Activated naive CD8-positive, alpha-beta T cell treated with anti-CD3 and anti-CD28 coated beads for 36 hours (primary cell): ENCODE measurements around the gene PCCA. TPM values are rescaled to one million over a fixed set of nuclear protein-coding genes. Genes with fewer than 3 reads are reported as not detected.

ENCODE experiments used
- DNase-seq: peaks from one replicate; pipeline ENCODE4 v3.0.0; 2021
- H3K27ac Mint-ChIP-seq: one replicate; pipeline ENCODE4 v1.8.0; 2022; ENCODE audit warnings: mild to moderate bottlenecking, moderate library complexity, mixed read lengths
- H3K27me3 Mint-ChIP-seq: one replicate; pipeline ENCODE4 v1.8.0; 2022; ENCODE audit warnings: mild to moderate bottlenecking, mixed read lengths
- H3K36me3 Mint-ChIP-seq: one replicate; pipeline ENCODE4 v1.8.0; 2021; ENCODE audit warnings: mild to moderate bottlenecking, mixed read lengths
- H3K4me1 Mint-ChIP-seq: one replicate; pipeline ENCODE4 v1.8.0; 2021; ENCODE audit warnings: mixed read lengths
- H3K4me3 Mint-ChIP-seq: one replicate; pipeline ENCODE4 v1.8.0; 2022; ENCODE audit warnings: mild to moderate bottlenecking, moderate library complexity, mixed read lengths
- H3K9me3 Mint-ChIP-seq: one replicate; pipeline ENCODE4 v1.8.0; 2022; ENCODE audit warnings: mixed read lengths
- total RNA-seq, 2 experiments: library from RNA; stranded (reverse); gene quantifications; one replicate each; pipeline ENCODE4 v1.2.3, GENCODE V29; 2021

Gene PCCA
- total RNA-seq, 2 experiments from 2014 or later = 6.9 to 8.3 TPM

DNA sequence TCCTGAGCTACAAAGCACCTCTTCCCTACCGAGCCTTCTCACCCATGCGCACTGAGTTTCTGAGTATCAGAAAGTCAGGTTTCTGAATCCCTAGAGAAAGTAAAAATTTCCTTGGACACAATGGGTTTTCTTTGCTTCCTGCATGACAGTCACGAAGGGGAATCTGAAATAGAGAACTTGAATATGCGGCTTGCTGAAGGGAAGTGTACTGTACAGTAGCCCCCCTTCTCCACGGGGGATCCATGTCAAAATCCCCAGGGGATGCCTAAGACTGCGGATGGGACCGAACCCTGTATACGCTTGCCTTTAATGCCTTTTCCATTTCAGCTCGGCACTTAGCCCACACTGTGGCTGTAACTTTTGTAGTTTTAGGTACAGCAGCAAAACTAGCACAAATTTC is 391.8 kb downstream of the PCCA start:
- Mint-ChIP-seq H3K9me3 (no peaks in the 10 kb centered on the region), H3K36me3 (peaks cover 2% of the 10 kb centered on the region), H3K27me3 (no peaks in the 10 kb centered on the region), H3K4me1 (peaks cover 7% of the 10 kb centered on the region), H3K4me3 (no peak overlapping the region), H3K27ac (no peak overlapping the region)
- DNase-seq = no peak

DNA sequence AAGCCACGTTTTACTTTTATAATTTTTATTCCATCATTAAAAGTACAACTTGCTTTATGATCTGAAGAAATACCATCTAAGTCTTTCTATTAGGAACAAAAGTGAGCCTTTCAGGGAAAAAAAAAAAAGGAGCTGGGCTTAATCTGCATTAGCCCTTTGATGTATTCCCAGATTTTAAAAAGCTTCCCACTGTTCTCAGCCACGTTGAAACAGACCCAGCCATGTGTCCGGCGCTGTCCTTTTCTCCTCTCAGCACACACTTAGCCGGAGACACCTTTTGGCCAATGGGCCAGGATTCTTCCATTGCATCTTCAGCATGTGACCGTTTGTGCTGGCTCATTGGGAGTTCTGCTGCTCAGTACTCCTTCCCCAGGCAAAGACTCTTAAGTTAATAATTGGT is 394.2 kb downstream of the PCCA start:
- H3K27ac Mint-ChIP-seq = no peak overlapping the region
- H3K27me3 Mint-ChIP-seq = no peaks in the 10 kb centered on the region
- DNase-seq = no peak
- peaks cover 7% of the 10 kb centered on the region for H3K4me1 Mint-ChIP-seq
- peaks cover 2% of the 10 kb centered on the region for H3K36me3 Mint-ChIP-seq
- H3K4me3 Mint-ChIP-seq = no peak overlapping the region
- no peaks in the 10 kb centered on the region for H3K9me3 Mint-ChIP-seq

DNA sequence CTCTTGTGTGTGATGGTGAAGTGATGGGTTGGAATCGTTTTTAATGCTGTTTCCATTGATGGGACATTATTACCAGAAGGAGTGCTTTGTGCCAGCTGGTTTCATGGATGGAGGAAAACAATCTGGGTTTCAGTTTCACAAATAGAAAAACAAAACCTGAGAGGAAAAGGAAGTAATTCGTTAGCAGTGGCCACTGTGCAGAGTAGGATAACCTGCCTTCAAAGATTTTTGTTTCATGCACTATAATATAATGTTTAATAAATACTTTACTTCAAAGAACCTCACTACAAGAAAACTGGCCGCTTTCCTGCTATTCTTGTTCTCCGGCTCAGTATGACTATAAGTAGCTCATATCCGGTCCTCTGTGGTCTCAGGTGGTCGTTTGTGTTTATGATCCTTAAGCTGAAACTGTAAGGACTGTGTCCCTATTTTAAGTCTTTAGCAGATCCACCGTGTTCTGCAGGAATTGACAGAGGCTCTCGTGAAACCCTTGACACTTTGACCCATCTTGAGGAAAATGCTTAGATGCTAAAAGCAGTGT is 395.0 kb downstream of the PCCA start:
- Mint-ChIP-seq H3K27me3 (no peaks in the 10 kb centered on the region), H3K9me3 (no peaks in the 10 kb centered on the region), H3K27ac (no peak overlapping the region), H3K36me3 (peaks cover 2% of the 10 kb centered on the region), H3K4me1 (peaks cover 7% of the 10 kb centered on the region), H3K4me3 (no peak overlapping the region)
- no peak for DNase-seq

DNA sequence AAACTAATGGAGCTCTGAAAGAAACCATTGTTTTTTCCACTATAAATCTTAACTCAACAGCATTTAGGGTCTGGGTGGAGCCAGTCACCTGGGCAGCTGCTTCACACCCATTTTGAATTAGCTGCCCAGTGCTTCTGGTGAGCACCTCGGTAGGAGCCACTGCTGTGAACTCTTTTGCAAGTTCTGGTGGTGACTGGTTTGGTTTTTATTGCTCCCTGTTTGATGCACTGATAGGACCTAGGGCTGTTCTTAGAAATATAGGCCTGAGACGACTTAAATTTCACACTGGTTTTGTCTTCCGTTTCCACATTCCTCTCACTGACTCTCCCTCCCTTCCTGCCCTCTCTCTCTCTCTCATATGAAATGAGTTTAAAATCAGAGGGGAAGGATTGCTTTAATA is 395.8 kb downstream of the PCCA start:
- no peak overlapping the region for H3K27ac Mint-ChIP-seq
- H3K36me3 Mint-ChIP-seq = peaks cover 2% of the 10 kb centered on the region
- no peaks in the 10 kb centered on the region for H3K27me3 Mint-ChIP-seq
- DNase-seq = no peak
- no peaks in the 10 kb centered on the region for H3K9me3 Mint-ChIP-seq
- peaks cover 7% of the 10 kb centered on the region for H3K4me1 Mint-ChIP-seq
- no peak overlapping the region for H3K4me3 Mint-ChIP-seq

DNA sequence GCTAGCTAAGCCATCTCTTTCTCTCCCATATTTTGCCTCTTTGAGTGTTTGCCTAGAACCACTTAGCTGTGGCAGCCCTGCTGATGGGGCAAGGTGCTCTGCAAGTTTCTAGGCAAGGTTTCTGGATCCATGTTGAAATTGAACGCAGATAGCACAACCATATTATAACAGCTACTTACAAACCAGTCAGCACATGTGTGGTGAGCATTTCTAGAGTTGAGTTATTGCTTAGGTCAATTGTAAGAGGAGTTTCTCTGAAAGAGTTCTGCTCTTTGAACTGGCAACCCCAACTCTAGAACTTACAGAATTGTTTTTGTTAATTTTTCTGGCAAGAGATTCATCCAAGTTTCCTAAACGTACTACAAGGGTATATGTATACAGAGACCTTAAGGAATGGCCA is 396.4 kb downstream of the PCCA start:
- H3K27ac Mint-ChIP-seq = no peak overlapping the region
- no peak for DNase-seq
- H3K36me3 Mint-ChIP-seq = peaks cover 2% of the 10 kb centered on the region
- no peak overlapping the region for H3K4me3 Mint-ChIP-seq
- H3K9me3 Mint-ChIP-seq = no peaks in the 10 kb centered on the region
- H3K4me1 Mint-ChIP-seq = peaks cover 7% of the 10 kb centered on the region
- H3K27me3 Mint-ChIP-seq = no peaks in the 10 kb centered on the region

DNA sequence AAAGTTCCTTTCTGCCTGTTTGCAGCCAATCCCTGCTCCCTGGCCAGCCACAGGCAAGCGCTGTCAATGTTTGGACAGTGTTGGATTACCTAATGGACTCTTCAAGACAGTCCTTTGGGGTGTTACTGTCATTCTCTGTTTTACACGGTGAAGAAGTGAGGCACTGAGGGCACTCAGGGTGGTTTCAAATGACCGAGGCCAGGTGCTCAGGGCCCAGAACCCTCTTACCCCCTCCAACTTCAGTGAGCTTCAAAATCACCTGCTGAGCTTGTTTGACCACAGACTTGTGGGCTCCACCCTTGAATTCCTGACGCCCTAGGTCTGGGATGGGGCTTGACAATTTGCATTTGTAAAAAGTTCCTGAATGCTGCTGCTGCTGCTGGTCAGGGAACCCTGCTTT is 401.8 kb downstream of the PCCA start:
- Mint-ChIP-seq H3K27me3 (no peaks in the 10 kb centered on the region), H3K9me3 (no peaks in the 10 kb centered on the region), H3K4me1 (no peaks in the 10 kb centered on the region), H3K4me3 (no peak overlapping the region), H3K36me3 (no peaks in the 10 kb centered on the region), H3K27ac (no peak overlapping the region)
- no peak for DNase-seq

DNA sequence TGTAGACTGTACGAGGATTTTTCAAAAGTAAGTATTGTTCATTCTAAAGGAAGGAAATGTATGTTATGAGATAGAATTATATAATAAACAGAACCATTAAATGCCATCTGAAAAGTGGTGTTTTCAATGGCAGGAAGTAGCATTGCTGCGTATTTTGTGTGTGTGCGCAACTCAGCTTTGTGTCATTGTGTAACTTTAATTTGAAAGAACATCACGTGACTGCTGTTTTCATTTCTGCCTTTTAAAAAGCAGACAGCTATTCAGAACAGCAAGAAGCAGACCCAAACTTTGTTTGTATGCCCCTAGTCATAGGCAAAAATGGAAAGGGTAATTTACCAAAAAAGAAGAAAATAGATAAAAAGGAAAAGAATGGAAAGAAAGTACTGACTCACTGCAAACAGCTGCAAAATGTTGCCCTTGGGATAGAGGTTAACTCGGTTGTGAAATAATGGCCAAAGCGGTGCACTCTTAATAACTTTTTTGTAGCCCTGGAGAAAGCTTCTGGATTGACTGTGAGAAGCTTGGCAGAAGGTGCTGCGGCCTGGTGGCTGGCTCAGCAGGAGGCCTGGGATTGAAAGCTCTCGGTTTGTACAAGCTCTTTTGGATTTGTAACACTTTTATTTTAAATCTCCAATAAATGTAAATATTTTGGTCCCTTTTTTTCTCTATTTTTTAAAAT is 402.4 kb downstream of the PCCA start:
- H3K27ac Mint-ChIP-seq = no peak overlapping the region
- H3K27me3 Mint-ChIP-seq = no peaks in the 10 kb centered on the region
- DNase-seq = no peak
- H3K9me3 Mint-ChIP-seq = no peaks in the 10 kb centered on the region
- H3K36me3 Mint-ChIP-seq = peaks cover under 1% of the 10 kb centered on the region
- no peak overlapping the region for H3K4me3 Mint-ChIP-seq
- H3K4me1 Mint-ChIP-seq = no peaks in the 10 kb centered on the region

DNA sequence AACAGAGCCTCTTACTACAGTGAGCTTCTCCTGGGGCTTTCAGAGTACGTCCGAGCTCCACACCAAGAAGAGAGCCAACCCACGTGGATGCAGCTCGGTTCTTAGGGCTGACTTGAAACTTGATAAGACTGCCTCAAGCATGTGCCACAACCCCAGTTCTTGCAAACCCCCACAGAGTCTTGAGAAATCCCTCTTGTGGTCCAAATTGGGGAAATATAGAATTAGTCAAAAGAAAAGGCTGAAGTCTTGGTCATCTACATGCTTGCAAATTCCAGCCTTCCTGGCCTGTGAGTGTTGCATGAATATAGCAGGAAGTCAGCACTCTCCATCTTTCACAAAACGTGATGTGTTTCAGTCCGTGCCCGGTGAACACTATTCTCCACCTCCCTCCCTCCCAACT is 404.5 kb downstream of the PCCA start:
- H3K27me3 Mint-ChIP-seq = no peaks in the 10 kb centered on the region
- DNase-seq = no peak
- no peak overlapping the region for H3K4me3 Mint-ChIP-seq
- no peaks in the 10 kb centered on the region for H3K4me1 Mint-ChIP-seq
- no peaks in the 10 kb centered on the region for H3K9me3 Mint-ChIP-seq
- peaks cover 1% of the 10 kb centered on the region for H3K36me3 Mint-ChIP-seq
- H3K27ac Mint-ChIP-seq = no peak overlapping the region

DNA sequence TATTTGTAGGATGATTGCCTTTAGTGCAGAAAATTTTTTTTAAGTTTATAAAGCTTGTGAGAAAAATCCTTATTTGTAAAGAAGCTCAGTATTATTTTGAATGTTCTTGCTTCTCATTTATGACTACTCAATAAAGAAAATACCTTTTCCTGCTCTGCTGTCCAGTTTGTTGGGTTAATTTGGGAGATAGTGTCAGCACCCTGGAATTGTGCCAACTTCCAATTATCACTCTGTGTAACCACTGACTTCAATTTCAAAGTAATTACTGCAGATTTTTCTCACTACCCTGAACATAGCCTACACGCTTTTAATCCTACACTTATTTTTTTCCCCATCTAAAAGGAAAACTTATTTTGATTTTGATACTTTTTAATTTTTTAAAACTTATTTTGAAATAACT is 406.6 kb downstream of the PCCA start:
- Mint-ChIP-seq H3K4me3 (no peak overlapping the region), H3K36me3 (peaks cover 1% of the 10 kb centered on the region), H3K4me1 (no peaks in the 10 kb centered on the region), H3K27ac (no peak overlapping the region), H3K9me3 (no peaks in the 10 kb centered on the region), H3K27me3 (no peaks in the 10 kb centered on the region)
- DNase-seq = no peak

DNA sequence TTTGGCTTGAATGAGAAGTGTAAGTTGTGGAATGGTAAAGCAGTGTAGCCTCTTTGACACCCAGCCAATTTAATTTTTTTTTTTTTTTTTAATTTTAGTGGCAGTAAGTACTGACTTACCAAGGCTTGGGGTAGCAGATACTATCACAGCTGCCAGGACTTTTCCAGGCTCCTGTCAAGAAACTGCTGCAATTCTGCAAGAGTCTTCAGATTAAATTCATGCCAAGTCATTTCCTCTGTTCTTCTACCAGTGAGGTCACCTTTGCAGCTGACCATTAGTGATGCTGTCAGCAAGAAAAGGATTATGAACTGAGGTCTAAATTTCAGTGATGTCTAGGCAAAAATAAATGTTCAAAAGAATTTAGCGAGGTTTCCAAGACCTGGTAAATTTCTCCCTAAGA is 408.5 kb downstream of the PCCA start:
- H3K36me3 Mint-ChIP-seq = peaks cover 1% of the 10 kb centered on the region
- no peaks in the 10 kb centered on the region for H3K27me3 Mint-ChIP-seq
- DNase-seq = no peak
- H3K27ac Mint-ChIP-seq = no peak overlapping the region
- no peaks in the 10 kb centered on the region for H3K4me1 Mint-ChIP-seq
- no peak overlapping the region for H3K4me3 Mint-ChIP-seq
- H3K9me3 Mint-ChIP-seq = no peaks in the 10 kb centered on the region

DNA sequence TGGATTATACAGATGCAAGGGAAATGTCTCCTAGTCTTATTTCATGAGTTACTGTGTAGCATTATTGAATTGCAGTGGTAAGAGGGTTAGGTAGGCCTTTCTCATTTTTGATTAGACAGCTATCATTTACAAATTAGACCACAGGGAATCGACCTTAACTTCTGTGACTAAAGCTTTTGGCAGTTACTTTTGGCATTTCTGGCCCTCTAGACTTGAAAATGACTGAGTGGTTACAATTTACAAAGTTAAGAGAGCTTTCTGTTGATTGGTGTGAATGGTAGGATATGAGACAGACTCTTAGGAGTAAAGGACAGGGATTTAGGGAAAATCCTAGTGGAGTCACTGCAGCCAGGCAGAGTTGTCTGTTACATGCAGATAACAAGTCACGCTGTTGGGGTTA is 413.6 kb downstream of the PCCA start:
- H3K27ac Mint-ChIP-seq = no peak overlapping the region
- peaks cover 16% of the 10 kb centered on the region for H3K4me1 Mint-ChIP-seq
- no peaks in the 10 kb centered on the region for H3K9me3 Mint-ChIP-seq

DNA sequence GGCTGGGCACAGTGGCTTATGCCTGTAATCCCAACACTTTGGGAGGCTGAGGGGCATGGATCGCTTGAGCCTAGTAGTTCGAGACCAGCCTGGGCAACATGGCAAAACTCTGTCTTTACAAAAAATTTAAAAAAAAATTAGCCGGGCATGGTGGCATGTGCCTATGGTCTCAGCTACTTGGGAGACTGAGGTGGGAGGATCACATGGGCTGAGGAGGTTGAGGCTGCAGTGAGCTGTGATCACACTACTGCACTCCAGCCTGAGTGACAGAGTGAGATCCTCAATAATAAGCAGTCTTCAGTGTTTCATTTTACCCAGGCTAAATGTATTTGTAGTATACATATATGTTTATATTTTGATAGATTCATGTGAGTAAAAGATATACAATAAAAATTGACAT is 414.7 kb downstream of the PCCA start:
- DNase-seq = no peak
- Mint-ChIP-seq H3K36me3 (no peaks in the 10 kb centered on the region), H3K9me3 (no peaks in the 10 kb centered on the region), H3K4me3 (no peak overlapping the region), H3K27me3 (peaks cover 3% of the 10 kb centered on the region), H3K27ac (no peak overlapping the region), H3K4me1 (peaks cover 16% of the 10 kb centered on the region)

More for the DNA sequence above, 413.6 kb downstream of the PCCA start:
- DNase-seq = no peak
- no peak overlapping the region for H3K4me3 Mint-ChIP-seq
- peaks cover 3% of the 10 kb centered on the region for H3K27me3 Mint-ChIP-seq
- no peaks in the 10 kb centered on the region for H3K36me3 Mint-ChIP-seq

DNA sequence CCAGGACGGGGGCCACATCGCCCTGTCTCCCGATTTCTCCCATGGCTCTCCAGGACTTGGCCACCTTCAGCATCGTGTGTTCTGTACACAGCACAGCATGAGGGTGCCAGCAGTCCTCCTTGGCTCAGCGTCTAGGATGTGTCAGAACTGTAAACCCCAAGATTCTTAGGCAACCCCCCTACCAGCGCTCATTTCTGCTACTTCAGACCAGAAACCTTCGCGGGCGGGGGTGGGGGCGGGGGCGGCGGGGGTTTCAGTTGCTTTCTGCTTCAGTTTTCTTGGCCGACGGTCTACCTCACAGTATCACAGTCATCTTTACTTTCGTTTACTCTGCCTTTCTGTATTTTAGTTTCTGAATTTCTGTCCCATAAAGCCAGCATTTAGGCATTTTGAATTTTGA is 417.3 kb downstream of the PCCA start:
- no peaks in the 10 kb centered on the region for H3K36me3 Mint-ChIP-seq
- no peaks in the 10 kb centered on the region for H3K9me3 Mint-ChIP-seq
- peaks cover 3% of the 10 kb centered on the region for H3K27me3 Mint-ChIP-seq
- peak; percentile 24 for DNase-seq
- H3K4me1 Mint-ChIP-seq = peaks cover 16% of the 10 kb centered on the region
- peak overlapping the region; percentile 39 for H3K27ac Mint-ChIP-seq
- H3K4me3 Mint-ChIP-seq = peak overlapping the region; percentile 62

DNA sequence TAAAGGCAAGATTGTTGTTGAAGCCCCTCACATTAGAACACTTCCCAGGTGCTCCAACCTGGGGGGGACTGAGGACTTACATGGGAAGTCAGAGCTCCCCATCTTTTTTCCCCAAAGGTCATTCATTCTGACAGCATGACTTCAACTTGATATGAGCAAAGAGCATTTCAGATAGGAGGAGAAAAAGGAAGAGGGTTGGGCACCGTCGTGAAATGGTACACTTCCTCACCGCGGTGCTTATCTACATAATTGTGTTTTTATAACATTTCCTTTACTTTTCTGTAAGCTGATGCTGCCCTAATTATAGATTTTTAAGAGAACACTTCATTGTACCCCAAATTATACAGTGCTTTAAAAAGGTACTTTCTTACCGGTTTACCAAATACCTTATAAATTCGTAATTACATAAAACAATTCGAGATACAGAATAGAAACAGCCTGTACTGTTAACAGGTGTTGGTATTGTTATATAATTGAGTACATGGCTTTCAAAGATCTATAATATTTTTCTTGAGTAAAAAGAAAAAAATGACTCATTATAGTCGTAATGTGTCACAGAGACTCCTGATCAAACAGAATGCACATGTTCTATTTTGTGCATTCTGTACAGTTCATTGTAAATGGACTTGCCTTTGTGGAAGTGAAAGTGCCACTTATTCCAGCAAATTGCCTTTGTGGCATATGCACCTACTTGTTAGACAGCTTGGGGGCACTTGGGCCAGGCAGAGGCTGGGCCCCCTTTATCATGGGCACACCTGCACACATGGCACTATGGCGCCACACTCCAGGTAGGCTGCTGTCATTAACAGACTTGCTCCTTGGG is 417.9 kb downstream of the PCCA start:
- Mint-ChIP-seq H3K27me3 (peaks cover 3% of the 10 kb centered on the region), H3K9me3 (no peaks in the 10 kb centered on the region), H3K36me3 (no peaks in the 10 kb centered on the region), H3K27ac (peak overlapping the region; percentile 39), H3K4me3 (peak overlapping the region; percentile 62), H3K4me1 (peaks cover 16% of the 10 kb centered on the region)
- no peak for DNase-seq

DNA sequence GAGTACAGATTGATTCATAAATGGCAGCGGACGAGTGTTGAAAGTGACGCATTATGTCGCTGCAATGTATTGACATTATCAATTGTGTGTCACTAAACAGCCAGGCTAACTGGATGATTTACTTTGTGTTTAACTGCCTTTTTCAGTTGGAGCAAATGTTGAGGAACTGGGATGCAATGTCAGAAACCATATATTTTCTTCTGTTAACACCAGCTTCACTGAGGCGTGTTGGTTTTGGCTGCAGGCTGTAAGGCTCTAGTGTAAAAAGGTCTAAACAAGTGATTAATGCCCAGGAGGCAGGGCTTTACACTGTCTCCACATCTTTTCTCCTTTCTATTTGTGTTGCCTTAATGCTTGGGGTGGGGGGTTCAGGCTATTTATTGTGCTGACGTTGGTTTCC is 419.6 kb downstream of the PCCA start:
- Mint-ChIP-seq H3K27me3 (no peaks in the 10 kb centered on the region), H3K36me3 (no peaks in the 10 kb centered on the region), H3K4me3 (no peak overlapping the region), H3K9me3 (no peaks in the 10 kb centered on the region), H3K27ac (no peak overlapping the region), H3K4me1 (peaks cover 16% of the 10 kb centered on the region)
- no peak for DNase-seq

DNA sequence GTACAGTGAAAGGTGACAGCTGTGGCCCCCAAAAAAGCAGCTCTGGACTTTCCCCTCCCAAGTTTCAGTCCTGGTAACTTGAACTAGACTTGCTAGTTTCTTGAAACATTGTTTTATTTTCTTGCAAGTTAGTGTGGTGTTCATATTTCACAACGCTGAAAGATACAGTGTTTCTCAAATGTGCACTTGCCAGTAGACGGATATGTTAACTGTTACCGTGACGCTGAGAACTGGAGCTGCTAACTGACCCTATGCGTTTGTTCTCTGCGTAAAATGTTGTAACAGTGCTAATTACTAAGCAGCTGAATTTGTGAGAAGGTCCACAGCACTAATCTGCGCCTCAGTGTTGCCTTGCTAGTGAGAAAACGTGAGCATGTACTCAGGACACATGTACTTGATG is 420.1 kb downstream of the PCCA start:
- peaks cover 16% of the 10 kb centered on the region for H3K4me1 Mint-ChIP-seq
- H3K27me3 Mint-ChIP-seq = no peaks in the 10 kb centered on the region
- H3K4me3 Mint-ChIP-seq = no peak overlapping the region
- no peak for DNase-seq
- H3K36me3 Mint-ChIP-seq = no peaks in the 10 kb centered on the region
- no peak overlapping the region for H3K27ac Mint-ChIP-seq
- H3K9me3 Mint-ChIP-seq = no peaks in the 10 kb centered on the region
